ENCODE results near the gene TNNT2.

The TNNT2 gene

DNA sequence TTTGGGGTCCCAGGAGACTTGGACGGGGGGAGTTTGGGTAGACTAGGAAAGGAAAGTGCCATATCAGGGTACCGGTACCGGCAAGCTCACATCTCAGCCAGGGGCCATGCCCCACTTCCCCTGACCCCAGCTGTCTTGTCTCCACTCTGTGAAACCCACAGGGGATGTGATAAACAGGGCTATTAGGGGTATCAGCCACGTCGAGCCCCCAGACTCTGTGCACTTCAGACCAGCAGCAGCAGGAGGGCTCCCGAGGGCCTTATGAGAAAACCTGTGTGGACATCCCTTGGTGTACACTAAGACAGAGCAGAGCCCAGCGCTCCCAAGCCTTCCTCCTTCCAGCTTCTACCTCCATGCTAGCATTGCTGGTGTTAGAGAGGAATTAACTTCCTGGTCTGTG is 46.3 kb downstream of the TNNT2 start:
- no peaks in the 10 kb centered on the region for H3K36me3 ChIP-seq (ENCODE audit: insufficient read depth, low read length)
- H3K9me3 ChIP-seq (ENCODE audit: insufficient read depth, low read depth, low read length) = no peaks in the 10 kb centered on the region
- 92% methylated on average over 7 of the region's 7 CpGs for WGBS
- no peak overlapping the region for H3K27ac ChIP-seq (ENCODE audit: low read depth, low read length)
- H3K27me3 ChIP-seq (ENCODE audit: insufficient read depth, low read length) = no peaks in the 10 kb centered on the region
- H3K4me1 ChIP-seq (ENCODE audit: insufficient read depth, low read length) = no peaks in the 10 kb centered on the region
- no peak overlapping the region for H3K9ac ChIP-seq (ENCODE audit: low read depth, low read length)
- no peak overlapping the region for H3K4me3 ChIP-seq (ENCODE audit: low read length)

- H3K4me1 ChIP-seq (ENCODE audit: insufficient read depth, low read length) = no peaks in the 10 kb centered on the region
- H3K27me3 ChIP-seq (ENCODE audit: insufficient read depth, low read length) = no peaks in the 10 kb centered on the region
- no peak overlapping the region for H3K4me3 ChIP-seq (ENCODE audit: low read length)
- no peak overlapping the region for H3K27ac ChIP-seq (ENCODE audit: low read depth, low read length)
- no peaks in the 10 kb centered on the region for H3K9me3 ChIP-seq (ENCODE audit: insufficient read depth, low read depth, low read length)
- WGBS = 88% methylated on average over 2 of the region's 2 CpGs
- H3K36me3 ChIP-seq (ENCODE audit: insufficient read depth, low read length) = no peaks in the 10 kb centered on the region
- H3K9ac ChIP-seq (ENCODE audit: low read depth, low read length) = no peak overlapping the region
Observed at GRCh38 chr1:201330541-201330940, 46.9 kb downstream of the TNNT2 start.

- Histone ChIP-seq H3K36me3 (ENCODE audit: insufficient read depth, low read length) (no peaks in the 10 kb centered on the region), H3K27ac (ENCODE audit: low read depth, low read length) (no peak overlapping the region), H3K4me1 (ENCODE audit: insufficient read depth, low read length) (no peaks in the 10 kb centered on the region), H3K4me3 (ENCODE audit: low read length) (no peak overlapping the region), H3K27me3 (ENCODE audit: insufficient read depth, low read length) (no peaks in the 10 kb centered on the region), H3K9me3 (ENCODE audit: insufficient read depth, low read depth, low read length) (no peaks in the 10 kb centered on the region), H3K9ac (ENCODE audit: low read depth, low read length) (no peak overlapping the region)
- WGBS = 97% methylated on average over 4 of the region's 4 CpGs
Observed at GRCh38 chr1:201329801-201330200, 47.7 kb downstream of the TNNT2 start.

- H3K4me1 ChIP-seq (ENCODE audit: insufficient read depth, low read length) = no peaks in the 10 kb centered on the region
- 93% methylated on average over 2 of the region's 2 CpGs for WGBS
- no peaks in the 10 kb centered on the region for H3K9me3 ChIP-seq (ENCODE audit: insufficient read depth, low read depth, low read length)
- H3K4me3 ChIP-seq (ENCODE audit: low read length) = no peak overlapping the region
- H3K27me3 ChIP-seq (ENCODE audit: insufficient read depth, low read length) = no peaks in the 10 kb centered on the region
- no peaks in the 10 kb centered on the region for H3K36me3 ChIP-seq (ENCODE audit: insufficient read depth, low read length)
- H3K9ac ChIP-seq (ENCODE audit: low read depth, low read length) = no peak overlapping the region
- no peak overlapping the region for H3K27ac ChIP-seq (ENCODE audit: low read depth, low read length)
Observed at GRCh38 chr1:201329286-201329685, 48.2 kb downstream of the TNNT2 start.

- no peak overlapping the region for H3K9ac ChIP-seq (ENCODE audit: low read depth, low read length)
Observed at GRCh38 chr1:201328576-201328975, 48.9 kb downstream of the TNNT2 start.

GRCh38 chr1:201327687-201328240 is 49.7 kb downstream of the TNNT2 start:
- H3K9ac ChIP-seq (ENCODE audit: low read depth, low read length) = no peak overlapping the region
- no peaks in the 10 kb centered on the region for H3K4me1 ChIP-seq (ENCODE audit: insufficient read depth, low read length)
- no peaks in the 10 kb centered on the region for H3K9me3 ChIP-seq (ENCODE audit: insufficient read depth, low read depth, low read length)
- H3K27me3 ChIP-seq (ENCODE audit: insufficient read depth, low read length) = no peaks in the 10 kb centered on the region
- H3K4me3 ChIP-seq (ENCODE audit: low read length) = no peak overlapping the region
- no peak overlapping the region for H3K27ac ChIP-seq (ENCODE audit: low read depth, low read length)
- 93% methylated on average over 7 of the region's 7 CpGs for WGBS
- no peaks in the 10 kb centered on the region for H3K36me3 ChIP-seq (ENCODE audit: insufficient read depth, low read length)

More at GRCh38 chr1:201328576-201328975, 48.9 kb downstream of the TNNT2 start:
- WGBS = 94% methylated on average over 4 of the region's 4 CpGs
- Histone ChIP-seq H3K4me1 (ENCODE audit: insufficient read depth, low read length) (no peaks in the 10 kb centered on the region), H3K27me3 (ENCODE audit: insufficient read depth, low read length) (no peaks in the 10 kb centered on the region), H3K4me3 (ENCODE audit: low read length) (no peak overlapping the region), H3K36me3 (ENCODE audit: insufficient read depth, low read length) (no peaks in the 10 kb centered on the region), H3K9me3 (ENCODE audit: insufficient read depth, low read depth, low read length) (no peaks in the 10 kb centered on the region), H3K27ac (ENCODE audit: low read depth, low read length) (no peak overlapping the region)

GRCh38 chr1:201326710-201327109 is 50.8 kb downstream of the TNNT2 start:
- Histone ChIP-seq H3K27me3 (ENCODE audit: insufficient read depth, low read length) (no peaks in the 10 kb centered on the region), H3K9me3 (ENCODE audit: insufficient read depth, low read depth, low read length) (no peaks in the 10 kb centered on the region), H3K9ac (ENCODE audit: low read depth, low read length) (no peak overlapping the region), H3K27ac (ENCODE audit: low read depth, low read length) (no peak overlapping the region), H3K36me3 (ENCODE audit: insufficient read depth, low read length) (no peaks in the 10 kb centered on the region), H3K4me3 (ENCODE audit: low read length) (no peak overlapping the region), H3K4me1 (ENCODE audit: insufficient read depth, low read length) (no peaks in the 10 kb centered on the region)
- 70% methylated on average over 4 of the region's 4 CpGs for WGBS

DNA sequence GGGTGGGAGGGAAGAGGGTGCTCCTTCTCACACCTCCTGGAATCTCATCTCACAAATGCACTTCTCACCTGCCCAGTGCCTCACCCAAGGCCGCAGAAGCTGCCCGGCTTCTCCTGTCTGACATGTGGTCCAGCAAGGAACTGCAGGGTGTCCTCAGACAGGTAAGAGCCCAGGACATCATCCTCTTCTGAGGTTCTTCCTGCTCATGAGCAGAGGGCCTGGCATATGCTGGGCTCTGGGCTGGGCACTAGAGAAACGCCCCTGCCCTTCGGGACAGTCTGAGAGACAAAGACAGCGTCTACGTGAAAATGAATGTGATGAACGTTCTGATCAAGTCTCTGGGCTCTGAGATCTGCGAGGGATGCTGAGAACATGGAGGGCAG is 51.8 kb downstream of the TNNT2 start:
- Histone ChIP-seq H3K36me3 (ENCODE audit: insufficient read depth, low read length) (no peaks in the 10 kb centered on the region), H3K4me3 (ENCODE audit: low read length) (no peak overlapping the region), H3K27ac (ENCODE audit: low read depth, low read length) (no peak overlapping the region), H3K4me1 (ENCODE audit: insufficient read depth, low read length) (no peaks in the 10 kb centered on the region), H3K9ac (ENCODE audit: low read depth, low read length) (no peak overlapping the region), H3K9me3 (ENCODE audit: insufficient read depth, low read depth, low read length) (no peaks in the 10 kb centered on the region), H3K27me3 (ENCODE audit: insufficient read depth, low read length) (no peaks in the 10 kb centered on the region)
- WGBS = 94% methylated on average over 8 of the region's 8 CpGs

- Histone ChIP-seq H3K27ac (ENCODE audit: low read depth, low read length) (no peak overlapping the region), H3K9ac (ENCODE audit: low read depth, low read length) (no peak overlapping the region), H3K9me3 (ENCODE audit: insufficient read depth, low read depth, low read length) (no peaks in the 10 kb centered on the region), H3K36me3 (ENCODE audit: insufficient read depth, low read length) (no peaks in the 10 kb centered on the region), H3K4me1 (ENCODE audit: insufficient read depth, low read length) (no peaks in the 10 kb centered on the region), H3K27me3 (ENCODE audit: insufficient read depth, low read length) (no peaks in the 10 kb centered on the region), H3K4me3 (ENCODE audit: low read length) (no peak overlapping the region)
- 80% methylated on average over 16 of the region's 16 CpGs for WGBS
Observed at GRCh38 chr1:201324821-201325677, 52.4 kb downstream of the TNNT2 start.

DNA sequence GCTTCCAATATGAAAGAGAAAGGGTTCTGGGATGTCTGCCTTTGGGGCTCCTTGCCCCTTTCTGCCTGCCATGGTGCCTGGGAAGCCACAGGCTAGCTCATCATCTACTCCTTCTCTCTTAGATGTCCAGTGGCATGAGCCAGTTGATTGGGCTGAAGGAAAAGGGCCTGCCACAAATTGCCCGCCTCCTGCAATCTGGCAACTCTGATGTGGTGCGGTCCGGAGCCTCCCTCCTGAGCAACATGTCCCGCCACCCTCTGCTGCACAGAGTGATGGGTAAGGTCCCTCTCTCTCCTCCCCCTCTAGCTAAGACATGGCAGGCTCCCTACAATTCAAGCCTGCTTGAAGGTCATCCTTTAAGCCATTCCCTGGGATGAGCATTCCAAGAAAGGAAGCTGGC is 53.2 kb downstream of the TNNT2 start:
- no peak overlapping the region for H3K9ac ChIP-seq (ENCODE audit: low read depth, low read length)
- H3K4me1 ChIP-seq (ENCODE audit: insufficient read depth, low read length) = no peaks in the 10 kb centered on the region
- H3K4me3 ChIP-seq (ENCODE audit: low read length) = no peak overlapping the region
- H3K36me3 ChIP-seq (ENCODE audit: insufficient read depth, low read length) = no peaks in the 10 kb centered on the region
- H3K9me3 ChIP-seq (ENCODE audit: insufficient read depth, low read depth, low read length) = no peaks in the 10 kb centered on the region
- no peaks in the 10 kb centered on the region for H3K27me3 ChIP-seq (ENCODE audit: insufficient read depth, low read length)
- H3K27ac ChIP-seq (ENCODE audit: low read depth, low read length) = no peak overlapping the region
- 90% methylated on average over 4 of the region's 4 CpGs for WGBS

DNA sequence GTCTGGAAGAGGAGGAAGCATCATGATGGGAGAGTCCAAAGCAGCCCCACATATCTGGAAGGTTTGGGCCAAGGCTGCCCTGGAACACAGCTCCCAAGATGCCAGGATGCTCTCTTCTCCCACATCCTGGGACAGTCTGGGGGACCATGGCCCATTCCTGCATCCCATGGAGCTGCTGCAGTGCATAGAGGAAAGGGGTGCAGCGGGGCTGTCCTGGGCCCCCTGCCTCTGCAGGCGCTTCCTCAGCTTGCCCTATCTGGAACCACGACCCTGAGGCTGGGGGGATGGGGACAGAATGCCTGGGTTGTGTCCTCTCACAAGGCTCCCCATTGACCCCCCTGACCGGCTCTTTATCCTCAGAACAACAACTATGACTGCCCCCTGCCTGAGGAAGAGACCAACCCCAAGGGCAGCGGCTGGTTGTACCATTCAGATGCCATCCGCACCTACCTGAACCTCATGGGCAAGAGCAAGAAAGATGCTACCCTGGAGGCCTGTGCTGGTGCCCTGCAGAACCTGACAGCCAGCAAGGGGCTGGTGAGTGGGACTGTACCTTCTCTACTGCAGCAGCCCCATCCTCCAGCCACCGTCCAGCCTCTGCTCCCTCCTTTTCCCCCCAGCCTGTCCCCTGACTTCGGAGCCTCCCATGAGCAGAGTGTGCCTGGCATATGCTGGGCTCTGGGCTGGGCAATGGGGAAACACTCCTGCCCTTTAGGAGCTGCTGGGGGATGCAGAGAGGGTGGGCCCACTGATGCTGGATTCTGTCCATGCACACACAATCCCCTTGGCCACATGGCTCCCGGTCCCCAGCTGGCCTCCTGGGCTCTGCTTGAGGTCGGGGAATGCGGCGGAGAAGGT is 54.6 kb downstream of the TNNT2 start:
- Histone ChIP-seq H3K4me1 (ENCODE audit: insufficient read depth, low read length) (no peaks in the 10 kb centered on the region), H3K36me3 (ENCODE audit: insufficient read depth, low read length) (no peaks in the 10 kb centered on the region), H3K9me3 (ENCODE audit: insufficient read depth, low read depth, low read length) (no peaks in the 10 kb centered on the region), H3K27ac (ENCODE audit: low read depth, low read length) (no peak overlapping the region), H3K9ac (ENCODE audit: low read depth, low read length) (no peak overlapping the region), H3K4me3 (ENCODE audit: low read length) (no peak overlapping the region), H3K27me3 (ENCODE audit: insufficient read depth, low read length) (no peaks in the 10 kb centered on the region)
- WGBS = 96% methylated on average over 12 of the region's 12 CpGs

All from HUES64 (cell line).